Measurements from ENCODE around the gene CLK2. TPM values are rescaled to one million over a fixed set of nuclear protein-coding genes. Genes with fewer than 3 reads are reported as not detected.

The CLK2 gene
- total and polyA plus RNA-seq, 4 donors = 8.3 to 28.2 (median 14.8) TPM

DNA sequence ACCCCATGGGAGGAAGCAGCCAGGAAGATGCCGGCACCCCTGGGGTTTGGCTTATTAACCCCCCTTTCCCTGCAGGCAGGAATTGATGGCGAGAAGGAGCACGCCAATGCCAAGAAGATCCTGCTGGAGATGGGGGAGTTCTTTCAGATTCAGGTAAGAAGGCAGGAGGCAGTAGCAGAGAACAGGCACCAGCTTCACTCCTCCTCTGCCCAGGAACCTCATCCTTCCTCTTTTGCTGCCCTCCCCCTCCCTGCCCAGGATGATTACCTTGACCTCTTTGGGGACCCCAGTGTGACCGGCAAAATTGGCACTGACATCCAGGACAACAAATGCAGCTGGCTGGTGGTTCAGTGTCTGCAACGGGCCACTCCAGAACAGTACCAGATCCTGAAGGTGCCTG is 46.2 kb upstream of the CLK2 start:
- no peak overlapping the region for H3K4me3 ChIP-seq (ENCODE audit: low read depth in 1 of 3, low read length in 3 of 3)
- no peaks in the 10 kb centered on the region for H3K9me3 ChIP-seq (ENCODE audit: control insufficient read depth in 4 of 4, low read length in 3 of 4)
- H3K4me1 ChIP-seq (ENCODE audit: control insufficient read depth in 4 of 4, insufficient read depth in 4 of 4, low read length in 3 of 4) = peaks cover 2 to 29% (median 18%) of the 10 kb centered on the region in 4 donors
- WGBS = 79% methylated on average over 5 of the region's 5 CpGs
- H3K9ac ChIP-seq (ENCODE audit: low read depth in 1 of 2, low read length in 2 of 2) = no peak overlapping the region
- H3K36me3 ChIP-seq (ENCODE audit: control insufficient read depth in 4 of 4, insufficient read depth in 3 of 4, low read depth in 1 of 4, low read length in 3 of 4) = peaks cover 0 to 28% (median 18%) of the 10 kb centered on the region in 4 donors
- no peak for DNase-seq (ENCODE audit: low spot score)
- no peak for TF ChIP-seq FOXA1 (IDR thresholded peaks at IDR 0.05)
- TF ChIP-seq, protein P1, sequence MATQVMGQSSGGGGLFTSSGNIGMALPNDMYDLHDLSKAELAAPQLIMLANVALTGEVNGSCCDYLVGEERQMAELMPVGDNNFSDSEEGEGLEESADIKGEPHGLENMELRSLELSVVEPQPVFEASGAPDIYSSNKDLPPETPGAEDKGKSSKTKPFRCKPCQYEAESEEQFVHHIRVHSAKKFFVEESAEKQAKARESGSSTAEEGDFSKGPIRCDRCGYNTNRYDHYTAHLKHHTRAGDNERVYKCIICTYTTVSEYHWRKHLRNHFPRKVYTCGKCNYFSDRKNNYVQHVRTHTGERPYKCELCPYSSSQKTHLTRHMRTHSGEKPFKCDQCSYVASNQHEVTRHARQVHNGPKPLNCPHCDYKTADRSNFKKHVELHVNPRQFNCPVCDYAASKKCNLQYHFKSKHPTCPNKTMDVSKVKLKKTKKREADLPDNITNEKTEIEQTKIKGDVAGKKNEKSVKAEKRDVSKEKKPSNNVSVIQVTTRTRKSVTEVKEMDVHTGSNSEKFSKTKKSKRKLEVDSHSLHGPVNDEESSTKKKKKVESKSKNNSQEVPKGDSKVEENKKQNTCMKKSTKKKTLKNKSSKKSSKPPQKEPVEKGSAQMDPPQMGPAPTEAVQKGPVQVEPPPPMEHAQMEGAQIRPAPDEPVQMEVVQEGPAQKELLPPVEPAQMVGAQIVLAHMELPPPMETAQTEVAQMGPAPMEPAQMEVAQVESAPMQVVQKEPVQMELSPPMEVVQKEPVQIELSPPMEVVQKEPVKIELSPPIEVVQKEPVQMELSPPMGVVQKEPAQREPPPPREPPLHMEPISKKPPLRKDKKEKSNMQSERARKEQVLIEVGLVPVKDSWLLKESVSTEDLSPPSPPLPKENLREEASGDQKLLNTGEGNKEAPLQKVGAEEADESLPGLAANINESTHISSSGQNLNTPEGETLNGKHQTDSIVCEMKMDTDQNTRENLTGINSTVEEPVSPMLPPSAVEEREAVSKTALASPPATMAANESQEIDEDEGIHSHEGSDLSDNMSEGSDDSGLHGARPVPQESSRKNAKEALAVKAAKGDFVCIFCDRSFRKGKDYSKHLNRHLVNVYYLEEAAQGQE (IDR thresholded peaks at IDR 0.05) = no peak
- no peak for TF ChIP-seq GABPA (IDR thresholded peaks at IDR 0.05 in 1 of 2, conservative IDR thresholded peaks at IDR 0.05 in 1 of 2)
- no peak for TF ChIP-seq JUND (IDR thresholded peaks at IDR 0.05)
- TF ChIP-seq, protein P2, sequence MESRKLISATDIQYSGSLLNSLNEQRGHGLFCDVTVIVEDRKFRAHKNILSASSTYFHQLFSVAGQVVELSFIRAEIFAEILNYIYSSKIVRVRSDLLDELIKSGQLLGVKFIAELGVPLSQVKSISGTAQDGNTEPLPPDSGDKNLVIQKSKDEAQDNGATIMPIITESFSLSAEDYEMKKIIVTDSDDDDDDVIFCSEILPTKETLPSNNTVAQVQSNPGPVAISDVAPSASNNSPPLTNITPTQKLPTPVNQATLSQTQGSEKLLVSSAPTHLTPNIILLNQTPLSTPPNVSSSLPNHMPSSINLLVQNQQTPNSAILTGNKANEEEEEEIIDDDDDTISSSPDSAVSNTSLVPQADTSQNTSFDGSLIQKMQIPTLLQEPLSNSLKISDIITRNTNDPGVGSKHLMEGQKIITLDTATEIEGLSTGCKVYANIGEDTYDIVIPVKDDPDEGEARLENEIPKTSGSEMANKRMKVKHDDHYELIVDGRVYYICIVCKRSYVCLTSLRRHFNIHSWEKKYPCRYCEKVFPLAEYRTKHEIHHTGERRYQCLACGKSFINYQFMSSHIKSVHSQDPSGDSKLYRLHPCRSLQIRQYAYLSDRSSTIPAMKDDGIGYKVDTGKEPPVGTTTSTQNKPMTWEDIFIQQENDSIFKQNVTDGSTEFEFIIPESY (IDR thresholded peaks at IDR 0.05) = no peak
- TF ChIP-seq RAD21 (IDR thresholded peaks at IDR 0.05) = no peak
- no peak for TF ChIP-seq EGR1 (IDR thresholded peaks at IDR 0.05; ENCODE audit: low read depth in 2 of 2)
- TF ChIP-seq YY1 (IDR thresholded peaks at IDR 0.05) = no peak
- TF ChIP-seq HNF4A (conservative IDR thresholded peaks at IDR 0.05) = no peak
- no peak for TF ChIP-seq FOXA2 (IDR thresholded peaks at IDR 0.05)
- TF ChIP-seq RXRA (IDR thresholded peaks at IDR 0.05) = no peak
- TF ChIP-seq TAF1 (conservative IDR thresholded peaks at IDR 0.05) = no peak
- no peak overlapping the region for H3K27ac ChIP-seq (ENCODE audit: low read depth in 1 of 2, low read length in 2 of 2)
- no peaks in the 10 kb centered on the region for H3K27me3 ChIP-seq (ENCODE audit: control insufficient read depth in 4 of 4, insufficient read depth in 4 of 4, low read length in 3 of 4)

DNA sequence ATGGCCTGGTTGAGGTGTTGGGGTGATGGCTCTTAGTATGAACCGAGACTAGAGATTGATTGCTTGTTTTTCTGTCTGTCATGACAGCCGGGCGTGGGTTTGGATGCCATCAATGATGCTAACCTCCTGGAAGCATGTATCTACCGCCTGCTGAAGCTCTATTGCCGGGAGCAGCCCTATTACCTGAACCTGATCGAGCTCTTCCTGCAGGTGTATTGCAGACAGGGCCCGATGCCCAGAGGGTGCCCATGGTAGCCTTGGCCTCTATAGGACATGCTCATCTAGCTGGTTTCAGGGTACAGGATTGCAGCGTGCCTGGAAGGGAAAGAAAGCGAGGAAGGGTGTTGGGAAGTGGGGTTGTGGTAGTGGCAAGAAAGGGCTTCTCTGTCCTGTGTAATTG is 44.8 kb upstream of the CLK2 start:
- no peak overlapping the region for H3K9ac ChIP-seq (ENCODE audit: low read depth in 1 of 2, low read length in 2 of 2)
- no peak overlapping the region for H3K27ac ChIP-seq (ENCODE audit: low read depth in 1 of 2, low read length in 2 of 2)
- peaks cover 0 to 30% (median 21%) of the 10 kb centered on the region in 4 donors for H3K36me3 ChIP-seq (ENCODE audit: control insufficient read depth in 4 of 4, insufficient read depth in 3 of 4, low read depth in 1 of 4, low read length in 3 of 4)
- no peak overlapping the region for H3K4me3 ChIP-seq (ENCODE audit: low read depth in 1 of 3, low read length in 3 of 3)
- no peaks in the 10 kb centered on the region for H3K27me3 ChIP-seq (ENCODE audit: control insufficient read depth in 4 of 4, insufficient read depth in 4 of 4, low read length in 3 of 4)
- peaks cover 2 to 16% (median 13%) of the 10 kb centered on the region in 4 donors for H3K4me1 ChIP-seq (ENCODE audit: control insufficient read depth in 4 of 4, insufficient read depth in 4 of 4, low read length in 3 of 4)
- TF ChIP-seq EGR1 (IDR thresholded peaks at IDR 0.05; ENCODE audit: low read depth in 2 of 2) = no peak
- no peak for TF ChIP-seq MAX (IDR thresholded peaks at IDR 0.05)
- no peak for TF ChIP-seq RAD21 (IDR thresholded peaks at IDR 0.05)
- TF ChIP-seq ATF3 (IDR thresholded peaks at IDR 0.05) = no peak
- TF ChIP-seq YY1 (IDR thresholded peaks at IDR 0.05) = no peak
- TF ChIP-seq NR2F2 (IDR thresholded peaks at IDR 0.05) = no peak
- TF ChIP-seq FOXA2 (IDR thresholded peaks at IDR 0.05) = no peak
- TF ChIP-seq, protein P1 (IDR thresholded peaks at IDR 0.05) = no peak
- no peak for TF ChIP-seq HNF4A (conservative IDR thresholded peaks at IDR 0.05)
- TF ChIP-seq FOXA1 (IDR thresholded peaks at IDR 0.05) = no peak
- no peak for TF ChIP-seq RXRA (IDR thresholded peaks at IDR 0.05)
- DNase-seq (ENCODE audit: low spot score) = no peak
- 95% methylated on average over 9 of the region's 9 CpGs for WGBS
- no peaks in the 10 kb centered on the region for H3K9me3 ChIP-seq (ENCODE audit: control insufficient read depth in 4 of 4, low read length in 3 of 4)
